ENCODE data around the gene POP4.

DNA sequence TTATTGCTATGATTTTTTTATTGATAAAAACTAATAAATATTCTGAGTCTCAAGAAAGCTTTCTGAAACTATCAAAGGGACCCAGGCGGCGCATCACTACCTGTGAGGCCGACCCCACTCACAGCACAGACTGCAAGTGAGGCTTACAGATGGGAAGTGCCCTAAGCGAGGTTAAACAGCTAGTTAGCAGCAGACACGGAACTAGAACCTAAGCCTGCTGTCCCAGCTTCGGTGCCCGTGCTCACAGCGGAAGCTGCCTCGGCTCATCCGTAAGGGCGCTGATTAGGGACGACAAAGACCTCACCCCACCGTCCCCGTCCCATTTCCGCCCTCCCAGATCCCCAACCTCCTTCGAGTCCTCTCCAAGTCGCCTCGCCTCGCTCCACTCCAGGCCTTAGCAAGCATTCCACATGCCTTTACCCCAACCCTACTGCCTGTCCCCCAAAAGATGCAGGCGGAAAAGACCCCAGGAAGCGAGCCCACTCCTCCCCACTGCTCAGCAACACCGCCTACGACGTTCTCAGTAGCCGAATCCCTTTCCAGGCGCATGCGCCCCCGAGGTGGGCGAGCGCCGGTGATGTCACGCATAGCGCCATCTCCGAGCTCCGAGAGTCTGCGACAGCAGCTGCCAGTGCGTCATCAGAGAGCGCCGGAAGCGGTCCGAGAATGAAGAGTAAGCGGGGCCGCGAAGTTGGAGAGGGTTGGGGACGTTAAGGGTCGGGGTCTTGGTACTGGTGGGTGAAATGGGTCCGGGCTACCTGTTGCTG is at the start of gene POP4:
- TF ChIP-seq RBM22 (IDR thresholded peaks at IDR 0.05; ENCODE audit: low read depth, low read length, poor library complexity, severe bottlenecking) = no peak
- TF ChIP-seq SREBF2 (CRISPR knock-in tag; IDR thresholded peaks at IDR 0.05) = no peak
- TF ChIP-seq ZNF217 (CRISPR knock-in tag; IDR thresholded peaks at IDR 0.05) = no peak
- TF ChIP-seq, protein P1, sequence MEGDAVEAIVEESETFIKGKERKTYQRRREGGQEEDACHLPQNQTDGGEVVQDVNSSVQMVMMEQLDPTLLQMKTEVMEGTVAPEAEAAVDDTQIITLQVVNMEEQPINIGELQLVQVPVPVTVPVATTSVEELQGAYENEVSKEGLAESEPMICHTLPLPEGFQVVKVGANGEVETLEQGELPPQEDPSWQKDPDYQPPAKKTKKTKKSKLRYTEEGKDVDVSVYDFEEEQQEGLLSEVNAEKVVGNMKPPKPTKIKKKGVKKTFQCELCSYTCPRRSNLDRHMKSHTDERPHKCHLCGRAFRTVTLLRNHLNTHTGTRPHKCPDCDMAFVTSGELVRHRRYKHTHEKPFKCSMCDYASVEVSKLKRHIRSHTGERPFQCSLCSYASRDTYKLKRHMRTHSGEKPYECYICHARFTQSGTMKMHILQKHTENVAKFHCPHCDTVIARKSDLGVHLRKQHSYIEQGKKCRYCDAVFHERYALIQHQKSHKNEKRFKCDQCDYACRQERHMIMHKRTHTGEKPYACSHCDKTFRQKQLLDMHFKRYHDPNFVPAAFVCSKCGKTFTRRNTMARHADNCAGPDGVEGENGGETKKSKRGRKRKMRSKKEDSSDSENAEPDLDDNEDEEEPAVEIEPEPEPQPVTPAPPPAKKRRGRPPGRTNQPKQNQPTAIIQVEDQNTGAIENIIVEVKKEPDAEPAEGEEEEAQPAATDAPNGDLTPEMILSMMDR (IDR thresholded peaks at IDR 0.05 in 2 of 3, conservative IDR thresholded peaks at IDR 0.05 in 1 of 3; ENCODE audit: insufficient read depth in 2 of 3, low read depth in 1 of 3, low read length in 3 of 3) = no peak
- TF ChIP-seq GTF2E2 (tag; IDR thresholded peaks at IDR 0.05) = no peak

Measured in K562 (cell line).